GM18951 (cell line): ENCODE measurements around the gene WDR48.

Source experiments
- POLR2A ChIP-seq: IDR thresholded peaks from 4 replicates; pipeline ENCODE4 v1.6.1; 2011; ENCODE audit warnings: mild to moderate bottlenecking; ENCODE audit not compliant: insufficient read length, insufficient read depth; ENCODE audit errors: extremely low read depth
- in situ Hi-C: fragments of 300-500 bp; cut with MboI; formaldehyde crosslinking; loops from one replicate; pipeline ENCODE4 v1.12.0; 2022; ENCODE audit warnings: low sequenced_read_pairs, mixed read lengths, inconsistent platforms; ENCODE audit not compliant: unreplicated experiment

WDR48 gene

GRCh38 chr3:39051649-39052561 is at the start of gene WDR48, which contains the start of gene SCN11A:
TSS of gene WDR48 (plus strand) at chr3:39052016. CDS start at chr3:39052026, 10 bp downstream.
TSS of gene SCN11A (minus strand) at chr3:39051944. CDS start at chr3:38950362, 101,582 bp downstream.
- in situ Hi-C loops = no loop called here
- TF ChIP-seq POLR2A = peak; percentile 87

DNA sequence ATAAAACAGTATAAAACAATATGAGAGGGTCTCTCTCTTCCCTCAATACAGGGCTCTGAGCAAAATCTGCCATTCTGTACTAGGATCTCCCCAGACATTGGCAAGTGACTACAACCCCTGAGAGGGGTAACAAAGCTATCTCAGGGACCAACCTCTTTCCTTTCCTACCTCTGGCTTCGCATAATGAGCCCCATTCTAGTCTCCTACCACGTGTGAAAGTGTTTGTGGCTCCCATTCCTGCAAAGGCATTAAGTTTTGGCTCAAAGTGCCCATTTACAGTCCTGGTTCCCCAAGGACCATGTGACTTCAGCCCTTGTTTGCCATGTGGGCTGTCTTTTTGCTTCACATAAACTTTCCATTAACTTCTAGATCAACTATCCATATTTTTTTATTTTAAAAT is 46.5 kb upstream of the WDR48 start:
- in situ Hi-C loops = no loop called here
- TF ChIP-seq POLR2A = no peak

- in situ Hi-C loops = no loop called here
- TF ChIP-seq POLR2A = no peak
Observed at GRCh38 chr3:39011191-39011736, 40.6 kb upstream of the WDR48 start.

- no peak for TF ChIP-seq POLR2A
- in situ Hi-C loops = no loop called here
Observed at GRCh38 chr3:39013289-39013688, 38.5 kb upstream of the WDR48 start.

GRCh38 chr3:39013921-39014509 is 37.8 kb upstream of the WDR48 start:
- in situ Hi-C loops = no loop called here
- no peak for TF ChIP-seq POLR2A

- in situ Hi-C loops = no loop called here
- no peak for TF ChIP-seq POLR2A
Observed at GRCh38 chr3:39015418-39015817, 36.4 kb upstream of the WDR48 start.

- in situ Hi-C loops = no loop called here
- TF ChIP-seq POLR2A = no peak
Observed at GRCh38 chr3:39019299-39019698, 32.5 kb upstream of the WDR48 start.

DNA sequence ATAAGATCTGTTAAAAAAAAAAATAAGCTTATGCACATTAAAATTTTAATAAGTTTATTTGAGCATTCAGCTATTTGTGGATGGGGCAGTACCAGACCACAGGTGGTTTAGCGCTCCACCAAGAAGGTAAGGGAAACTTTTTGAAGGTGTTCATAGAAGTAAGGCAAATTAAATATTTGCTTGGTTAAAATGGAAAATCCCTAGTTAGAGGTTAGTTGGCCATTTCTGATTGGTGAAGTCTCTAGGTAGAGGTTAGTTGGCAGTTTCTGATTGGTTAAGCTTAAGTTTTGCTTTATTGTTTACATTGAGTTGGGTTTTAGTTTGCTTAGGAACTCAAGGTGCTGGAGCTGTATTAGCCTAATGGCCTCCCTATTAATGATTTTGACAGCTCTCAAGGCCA is 30.8 kb upstream of the WDR48 start:
- TF ChIP-seq POLR2A = no peak
- in situ Hi-C loops = no loop called here

DNA sequence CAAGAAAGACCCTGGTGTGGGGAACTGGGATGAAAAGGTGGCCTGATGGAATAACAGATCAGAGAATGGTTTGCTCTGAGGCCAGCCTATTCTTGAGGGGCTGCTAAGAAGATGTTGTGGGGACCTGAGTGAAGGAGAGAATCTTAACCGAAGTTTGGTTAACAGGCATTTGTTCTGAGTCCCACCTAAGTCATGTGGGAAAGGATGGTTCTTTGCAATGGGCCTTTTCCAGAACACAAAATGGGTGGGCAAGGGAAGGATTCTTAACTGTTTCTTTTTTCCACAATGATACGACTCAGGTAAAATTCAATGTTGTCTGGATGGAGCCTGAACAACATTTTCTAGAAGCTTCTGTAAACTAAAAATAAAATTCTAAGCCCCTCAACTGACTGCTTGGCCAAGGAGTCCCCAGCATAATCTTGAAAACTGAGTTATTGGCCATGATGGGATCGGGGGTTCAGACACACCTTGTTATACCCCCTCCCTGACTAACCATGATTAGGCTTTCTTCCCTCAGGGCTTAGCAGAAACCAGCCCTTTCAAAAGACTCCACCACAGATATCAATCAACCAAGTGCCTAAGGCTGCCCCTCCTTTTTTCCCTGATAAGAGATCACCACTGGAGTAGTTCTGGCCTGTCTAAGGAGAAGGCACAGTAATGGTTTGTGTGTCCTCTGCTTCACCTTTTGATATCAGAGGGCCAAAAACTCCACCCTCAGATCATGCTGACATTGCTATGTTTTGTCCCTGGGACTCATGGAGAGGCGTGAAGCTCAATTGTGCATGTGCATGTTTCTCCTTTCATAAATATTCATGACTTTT is 30.1 kb upstream of the WDR48 start:
- in situ Hi-C loops = no loop called here
- no peak for TF ChIP-seq POLR2A

- in situ Hi-C loops = no loop called here
- TF ChIP-seq POLR2A = no peak
Observed at GRCh38 chr3:39022286-39022630, 29.6 kb upstream of the WDR48 start.

DNA sequence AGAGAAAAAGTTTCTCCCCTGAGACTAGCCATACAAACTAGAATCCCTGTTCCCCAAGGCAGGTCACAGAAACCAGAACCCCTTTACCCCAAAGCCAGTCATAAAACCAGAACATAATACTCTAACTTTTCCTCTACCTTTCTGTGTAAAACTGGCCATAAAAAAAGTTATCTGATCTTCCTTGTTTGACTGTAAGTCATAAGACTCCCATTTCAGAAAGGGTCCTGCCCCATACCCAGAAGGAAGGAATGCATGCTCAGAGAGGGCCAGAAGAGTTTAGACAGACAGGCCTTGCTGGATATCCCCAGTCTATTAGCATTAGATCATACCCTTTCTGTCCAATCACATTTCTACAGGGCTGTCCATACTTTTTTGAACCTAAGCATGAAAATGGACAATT is 27.3 kb upstream of the WDR48 start:
- in situ Hi-C loops = no loop called here
- TF ChIP-seq POLR2A = no peak

DNA sequence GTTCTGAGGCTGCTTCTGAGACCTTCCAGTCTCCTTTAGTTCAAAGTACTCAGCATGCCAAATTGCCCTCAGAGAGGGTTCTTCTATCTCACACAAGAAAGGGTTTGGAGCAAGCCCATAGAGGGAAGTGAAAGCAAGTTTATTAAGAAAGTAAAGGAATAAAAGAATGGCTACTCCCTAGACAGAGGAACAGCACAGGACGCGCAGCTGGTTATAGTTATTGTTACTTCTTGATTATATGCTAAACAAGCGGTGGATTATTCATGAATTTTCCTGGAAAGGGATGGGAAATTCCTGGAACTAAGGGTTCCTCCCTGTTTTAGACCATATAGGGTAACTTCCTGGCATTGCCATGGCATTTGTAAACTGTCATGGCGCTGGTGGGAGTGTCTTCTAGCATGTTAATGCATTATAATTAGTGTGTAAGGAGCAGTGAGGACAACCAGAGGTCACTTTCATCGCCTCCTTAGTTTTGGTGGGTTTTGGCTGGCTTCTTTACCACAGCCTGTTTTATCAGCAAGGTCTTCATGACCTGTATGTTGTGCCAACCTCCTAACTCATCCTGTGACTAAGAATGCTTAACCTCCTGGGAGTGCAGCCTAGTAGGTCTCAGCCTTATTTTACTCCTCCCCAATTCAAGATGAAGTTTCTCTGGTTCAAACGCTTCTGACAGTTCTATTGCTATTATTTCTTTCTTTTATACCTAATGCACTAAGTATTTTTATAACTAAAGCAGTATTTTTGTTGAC is 26.4 kb upstream of the WDR48 start:
- in situ Hi-C loops = no loop called here
- TF ChIP-seq POLR2A = no peak
